NCI-H345 (cell line): ENCODE results near the gene OXSR1.
"Not testable (repeated sequence)": the region's sequence is repeated elsewhere in the genome, so short reads cannot be mapped to it uniquely, and the experiment has no call there.

ENCODE experiments used
- DNase-seq: peaks from one replicate; lab custom pipeline; 2025; lab: John Stamatoyannopoulos, UW

Gene OXSR1

GRCh38 chr3:38141952-38142273 is 23.4 kb upstream of the OXSR1 start:
- DNase-seq = no peak

GRCh38 chr3:38142959-38143358 is 22.4 kb upstream of the OXSR1 start:
- no peak for DNase-seq

- DNase-seq = no peak
Measured at GRCh38 chr3:38143511-38143910, 21.8 kb upstream of the OXSR1 start.

- DNase-seq = no peak
Measured at GRCh38 chr3:38146504-38146903, 18.8 kb upstream of the OXSR1 start.

- no peak for DNase-seq
Measured at GRCh38 chr3:38147421-38147820, 17.9 kb upstream of the OXSR1 start.

- DNase-seq = no peak
Measured at GRCh38 chr3:38148311-38148882, 16.9 kb upstream of the OXSR1 start.

- DNase-seq = no peak
Measured at GRCh38 chr3:38149708-38150107, 15.6 kb upstream of the OXSR1 start.

- no peak for DNase-seq
Measured at GRCh38 chr3:38150780-38151528, 14.4 kb upstream of the OXSR1 start.

GRCh38 chr3:38151667-38152265 is 13.6 kb upstream of the OXSR1 start:
- DNase-seq = no peak

- no peak for DNase-seq
Measured at GRCh38 chr3:38152609-38153008, 12.7 kb upstream of the OXSR1 start.

GRCh38 chr3:38153221-38153620 is 12.1 kb upstream of the OXSR1 start:
- DNase-seq = no peak

GRCh38 chr3:38154033-38154494 is 11.3 kb upstream of the OXSR1 start:
- no peak for DNase-seq

- no peak for DNase-seq
Measured at GRCh38 chr3:38154625-38155255, 10.6 kb upstream of the OXSR1 start.

GRCh38 chr3:38155825-38156224 is 9.5 kb upstream of the OXSR1 start:
- no peak for DNase-seq

- DNase-seq = no peak
Measured at GRCh38 chr3:38157117-38157516, 8.2 kb upstream of the OXSR1 start.

GRCh38 chr3:38157595-38157994 is 7.7 kb upstream of the OXSR1 start:
- DNase-seq = peak; percentile 54

GRCh38 chr3:38158472-38158871 is 6.9 kb upstream of the OXSR1 start:
- no peak for DNase-seq

GRCh38 chr3:38160704-38161103 is 4.6 kb upstream of the OXSR1 start:
- not testable (repeated sequence) for DNase-seq

- DNase-seq = no peak
Measured at GRCh38 chr3:38163117-38163840, 2.1 kb upstream of the OXSR1 start.

- no peak for DNase-seq
Measured at GRCh38 chr3:38163841-38164642, 1.3 kb upstream of the OXSR1 start.

- no peak for DNase-seq
Measured at GRCh38 chr3:38164643-38164951, 740 bp upstream of the OXSR1 start.
